ENCODE measurements around the gene ROR1.
"Not testable (repeated sequence)": the region's sequence is repeated elsewhere in the genome, so short reads cannot be mapped to it uniquely, and the experiment has no call there.

The ROR1 gene

DNA sequence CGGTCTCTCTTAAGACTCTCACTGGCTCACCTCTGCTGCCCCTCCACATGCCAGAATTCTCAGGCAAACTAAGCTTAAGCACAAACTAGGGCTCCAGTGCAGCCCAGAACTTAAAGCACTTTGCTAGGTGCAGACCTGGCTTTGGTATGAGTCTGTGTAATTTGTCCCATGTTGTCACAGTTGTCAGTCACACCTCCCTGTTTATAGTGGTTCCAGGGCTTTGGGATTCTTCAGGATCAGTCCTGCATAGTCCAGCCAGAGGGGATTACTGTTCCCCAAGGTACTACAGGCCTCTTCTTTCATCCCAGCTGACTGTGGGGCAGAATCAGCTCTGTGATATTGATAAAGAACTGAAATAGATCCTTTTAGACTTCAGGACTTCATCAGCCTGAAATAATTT lies 324.6 kb downstream of the ROR1 start:
- H3K27ac ChIP-seq (ENCODE audit: low read length), result no peak overlapping the region
- H3K4me3 ChIP-seq (ENCODE audit: low read length in 2 of 2), result no peak overlapping the region
- H3K9ac ChIP-seq (ENCODE audit: low read length in 2 of 2), result no peak overlapping the region

DNA sequence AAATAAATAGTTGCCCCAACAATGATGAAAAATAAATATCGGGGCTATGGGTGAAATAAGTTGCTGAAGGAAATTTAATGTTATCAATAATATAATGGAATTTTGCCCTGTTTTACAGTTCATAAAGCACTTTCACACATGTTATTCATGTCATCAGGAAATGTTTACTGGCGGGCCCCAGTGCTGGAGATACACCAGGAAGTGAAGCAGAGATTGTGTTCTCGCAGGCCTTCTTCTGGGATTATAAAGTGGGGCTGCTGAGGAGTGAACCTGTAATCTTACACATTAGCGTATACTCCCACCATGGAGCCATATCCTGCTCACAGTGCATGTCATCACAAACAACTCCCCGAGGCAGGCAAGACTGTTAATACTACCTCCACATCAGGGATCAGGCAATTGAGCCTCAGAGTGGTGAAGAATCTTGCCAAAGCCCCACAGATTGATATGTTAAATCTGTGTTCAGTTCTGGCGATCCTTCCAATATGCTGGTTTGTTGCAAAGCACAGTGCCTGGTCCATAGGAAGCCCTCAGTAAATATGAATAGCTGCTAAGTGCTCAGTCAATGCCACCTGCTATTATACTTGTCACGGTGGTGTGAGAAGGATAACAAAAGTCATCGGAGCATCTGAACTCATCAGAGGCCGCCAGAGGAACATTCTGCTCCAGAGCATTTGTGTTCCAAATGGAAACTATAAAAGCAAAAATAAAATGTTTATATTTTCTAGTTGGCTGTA lies 325.2 kb downstream of the ROR1 start:
- Histone ChIP-seq H3K9ac (ENCODE audit: low read length in 2 of 2) (no peak overlapping the region), H3K4me1 (ENCODE audit: control insufficient read depth, insufficient read depth, low read length) (no peaks in the 10 kb centered on the region), H3K4me3 (ENCODE audit: low read length in 2 of 2) (no peak overlapping the region), H3K27ac (ENCODE audit: low read length) (no peak overlapping the region), H3K36me3 (ENCODE audit: control insufficient read depth in 2 of 2, insufficient read depth in 2 of 2, low read length in 2 of 2) (peaks cover 0 to 3% of the 10 kb centered on the region in 2 donors), H3K27me3 (ENCODE audit: control insufficient read depth in 1 of 2, insufficient read depth in 2 of 2, low read length in 2 of 2) (no peaks in the 10 kb centered on the region), H3K9me3 (ENCODE audit: control insufficient read depth in 2 of 2, low read length in 2 of 2) (no peaks in the 10 kb centered on the region)

More for the DNA sequence above, 324.6 kb downstream of the ROR1 start:
- H3K9me3 ChIP-seq (ENCODE audit: control insufficient read depth in 2 of 2, low read length in 2 of 2), result no peaks in the 10 kb centered on the region
- peaks cover 0 to 3% of the 10 kb centered on the region in 2 donors for H3K36me3 ChIP-seq (ENCODE audit: control insufficient read depth in 2 of 2, insufficient read depth in 2 of 2, low read length in 2 of 2)
- no peaks in the 10 kb centered on the region for H3K4me1 ChIP-seq (ENCODE audit: control insufficient read depth, insufficient read depth, low read length)
- H3K27me3 ChIP-seq (ENCODE audit: control insufficient read depth in 1 of 2, insufficient read depth in 2 of 2, low read length in 2 of 2), result no peaks in the 10 kb centered on the region

DNA sequence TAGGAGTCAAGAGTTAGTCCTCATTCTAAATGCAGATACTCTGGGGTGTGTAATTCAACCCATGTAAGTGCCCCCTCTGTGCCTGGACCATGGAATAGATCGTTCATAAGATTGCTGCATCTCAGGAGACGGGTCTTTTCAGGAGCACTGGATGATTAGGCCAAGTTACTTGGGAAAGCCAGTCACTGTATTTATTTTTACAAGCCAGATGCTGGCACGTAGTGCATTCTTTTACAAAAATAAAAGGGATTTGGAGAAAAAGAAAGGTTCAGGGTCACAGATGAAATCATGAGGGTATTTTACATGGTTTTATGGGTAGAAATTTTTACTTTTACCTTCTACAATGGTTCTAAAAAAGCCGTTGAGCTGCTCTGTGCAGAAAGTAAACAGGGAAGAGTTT lies 327.0 kb downstream of the ROR1 start:
- Histone ChIP-seq H3K9ac (ENCODE audit: low read length in 2 of 2) (no peak overlapping the region), H3K27ac (ENCODE audit: low read length) (no peak overlapping the region), H3K4me1 (ENCODE audit: control insufficient read depth, insufficient read depth, low read length) (no peaks in the 10 kb centered on the region), H3K36me3 (ENCODE audit: control insufficient read depth in 2 of 2, insufficient read depth in 2 of 2, low read length in 2 of 2) (peaks cover 0 to 3% of the 10 kb centered on the region in 2 donors), H3K9me3 (ENCODE audit: control insufficient read depth in 2 of 2, low read length in 2 of 2) (no peaks in the 10 kb centered on the region), H3K27me3 (ENCODE audit: control insufficient read depth in 1 of 2, insufficient read depth in 2 of 2, low read length in 2 of 2) (no peaks in the 10 kb centered on the region), H3K4me3 (ENCODE audit: low read length in 2 of 2) (no peak overlapping the region)

DNA sequence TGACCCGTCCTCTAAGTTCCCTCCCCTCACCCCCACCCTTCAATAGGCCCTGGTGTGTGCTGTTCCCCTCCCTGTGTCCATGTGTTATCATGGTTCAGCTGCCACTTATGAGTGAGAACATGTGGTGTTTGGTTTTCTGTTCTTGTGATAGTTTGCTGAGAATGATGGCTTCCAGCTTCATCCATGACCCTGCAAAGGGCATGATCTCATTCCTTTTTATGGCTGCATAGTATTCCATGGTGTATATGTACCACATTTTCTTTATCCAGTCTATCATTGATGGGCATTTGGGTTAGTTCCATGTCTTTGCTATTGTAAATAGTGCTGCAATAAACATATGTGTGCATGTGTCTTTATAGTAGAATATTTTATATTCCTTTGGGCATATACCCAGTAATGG lies 330.8 kb downstream of the ROR1 start:
- H3K27me3 ChIP-seq (ENCODE audit: control insufficient read depth in 1 of 2, insufficient read depth in 2 of 2, low read length in 2 of 2); H3K36me3 ChIP-seq (ENCODE audit: control insufficient read depth in 2 of 2, insufficient read depth in 2 of 2, low read length in 2 of 2); H3K27ac ChIP-seq (ENCODE audit: low read length); H3K4me1 ChIP-seq (ENCODE audit: control insufficient read depth, insufficient read depth, low read length); H3K9me3 ChIP-seq (ENCODE audit: control insufficient read depth in 2 of 2, low read length in 2 of 2); H3K9ac ChIP-seq (ENCODE audit: low read length in 2 of 2); H3K4me3 ChIP-seq (ENCODE audit: low read length in 2 of 2): not testable (repeated sequence)

DNA sequence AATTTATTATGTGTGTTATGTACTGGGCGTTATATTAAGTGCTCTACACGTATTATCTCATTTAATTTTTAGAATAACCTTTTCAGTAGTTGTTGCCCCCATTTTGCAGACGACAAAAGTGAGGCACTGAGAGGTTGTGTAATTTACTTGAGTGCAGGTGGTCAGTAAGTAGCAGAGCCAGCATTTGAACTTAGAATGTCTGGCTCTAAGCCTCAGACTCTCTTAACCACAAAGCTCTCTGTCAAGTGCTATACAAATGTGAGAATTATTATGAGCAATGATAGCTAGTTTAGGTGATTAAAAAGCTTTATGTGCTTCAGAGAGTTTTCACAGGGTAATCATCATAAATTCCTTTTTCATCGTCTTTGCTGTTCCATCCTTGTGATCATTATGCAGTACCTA lies 333.3 kb downstream of the ROR1 start:
- peaks cover 3% of the 10 kb centered on the region for H3K4me1 ChIP-seq (ENCODE audit: control insufficient read depth, insufficient read depth, low read length)
- no peak overlapping the region for H3K27ac ChIP-seq (ENCODE audit: low read length)
- H3K27me3 ChIP-seq (ENCODE audit: control insufficient read depth in 1 of 2, insufficient read depth in 2 of 2, low read length in 2 of 2), result no peaks in the 10 kb centered on the region

DNA sequence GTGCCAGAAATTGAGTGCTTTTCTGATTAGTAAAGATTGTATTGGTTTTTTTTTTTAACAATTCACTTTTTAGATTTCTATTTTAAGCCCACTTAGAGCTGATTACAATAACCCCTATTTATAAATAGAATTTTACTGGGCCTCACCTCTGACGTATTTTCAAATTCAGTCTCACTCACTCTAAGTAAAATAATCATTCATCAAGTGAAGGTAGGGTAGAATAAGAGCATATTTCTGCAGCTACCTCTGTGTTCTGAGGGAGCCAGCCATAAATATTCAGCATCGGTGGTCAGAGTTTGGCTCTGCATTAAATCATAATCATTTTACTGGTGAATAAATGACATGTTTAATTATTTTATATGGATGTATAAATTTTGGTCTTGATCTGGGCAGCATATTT lies 333.8 kb downstream of the ROR1 start:
- Histone ChIP-seq H3K9me3 (ENCODE audit: control insufficient read depth in 2 of 2, low read length in 2 of 2) (no peaks in the 10 kb centered on the region), H3K36me3 (ENCODE audit: control insufficient read depth in 2 of 2, insufficient read depth in 2 of 2, low read length in 2 of 2) (no peaks in the 10 kb centered on the region), H3K27ac (ENCODE audit: low read length) (no peak overlapping the region), H3K4me3 (ENCODE audit: low read length in 2 of 2) (no peak overlapping the region), H3K9ac (ENCODE audit: low read length in 2 of 2) (no peak overlapping the region), H3K27me3 (ENCODE audit: control insufficient read depth in 1 of 2, insufficient read depth in 2 of 2, low read length in 2 of 2) (no peaks in the 10 kb centered on the region), H3K4me1 (ENCODE audit: control insufficient read depth, insufficient read depth, low read length) (peaks cover 3% of the 10 kb centered on the region)

More for the DNA sequence above, 333.3 kb downstream of the ROR1 start:
- Histone ChIP-seq H3K4me3 (ENCODE audit: low read length in 2 of 2) (no peak overlapping the region), H3K9me3 (ENCODE audit: control insufficient read depth in 2 of 2, low read length in 2 of 2) (no peaks in the 10 kb centered on the region), H3K36me3 (ENCODE audit: control insufficient read depth in 2 of 2, insufficient read depth in 2 of 2, low read length in 2 of 2) (no peaks in the 10 kb centered on the region), H3K9ac (ENCODE audit: low read length in 2 of 2) (no peak overlapping the region)

DNA sequence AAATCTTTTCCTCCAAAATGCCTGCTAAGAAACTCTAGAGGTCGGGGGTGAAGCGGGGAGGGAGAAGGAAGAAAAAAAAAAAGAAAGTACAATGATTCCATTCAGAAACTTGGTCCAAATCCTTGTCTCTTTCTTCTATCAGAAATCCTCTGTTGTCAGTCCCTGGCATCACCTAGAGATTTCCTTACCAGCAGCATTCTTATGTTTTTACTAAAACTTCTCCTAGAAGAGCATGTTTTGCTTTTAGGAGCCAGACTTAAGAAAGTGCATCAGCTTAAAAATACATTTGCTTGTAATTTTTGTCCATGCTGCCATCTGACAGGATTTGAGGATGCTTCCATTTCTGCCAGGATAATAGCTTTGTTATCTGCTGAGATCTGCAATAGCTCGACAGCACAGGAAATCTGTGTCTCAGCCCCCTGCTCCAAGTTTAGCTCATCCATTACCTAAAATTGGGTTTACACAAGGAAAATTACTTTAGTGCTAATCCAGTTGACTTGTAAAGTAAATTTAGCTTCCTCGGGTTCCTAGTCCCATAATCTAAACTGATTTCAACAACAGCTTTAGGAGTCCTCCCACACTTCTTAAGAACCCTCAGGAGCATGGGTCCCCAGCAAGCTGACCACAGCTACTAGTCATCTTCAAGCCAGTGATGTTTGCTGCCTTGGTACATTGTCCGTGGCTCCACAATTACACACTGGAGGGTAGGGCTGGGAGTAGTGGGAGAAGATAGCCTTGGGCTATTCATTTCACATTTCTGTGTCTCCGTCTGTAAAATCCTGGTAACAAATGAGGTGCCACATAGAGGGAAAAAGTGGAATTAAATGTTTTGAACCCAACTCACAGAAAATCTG lies 337.3 kb downstream of the ROR1 start:
- no peak overlapping the region for H3K4me3 ChIP-seq (ENCODE audit: low read length in 2 of 2)
- H3K27ac ChIP-seq (ENCODE audit: low read length), result no peak overlapping the region
- no peaks in the 10 kb centered on the region for H3K27me3 ChIP-seq (ENCODE audit: control insufficient read depth in 1 of 2, insufficient read depth in 2 of 2, low read length in 2 of 2)
- H3K4me1 ChIP-seq (ENCODE audit: control insufficient read depth, insufficient read depth, low read length), result peaks cover 3% of the 10 kb centered on the region
- no peaks in the 10 kb centered on the region for H3K9me3 ChIP-seq (ENCODE audit: control insufficient read depth in 2 of 2, low read length in 2 of 2)
- H3K36me3 ChIP-seq (ENCODE audit: control insufficient read depth in 2 of 2, insufficient read depth in 2 of 2, low read length in 2 of 2), result no peaks in the 10 kb centered on the region
- H3K9ac ChIP-seq (ENCODE audit: low read length in 2 of 2), result no peak overlapping the region

DNA sequence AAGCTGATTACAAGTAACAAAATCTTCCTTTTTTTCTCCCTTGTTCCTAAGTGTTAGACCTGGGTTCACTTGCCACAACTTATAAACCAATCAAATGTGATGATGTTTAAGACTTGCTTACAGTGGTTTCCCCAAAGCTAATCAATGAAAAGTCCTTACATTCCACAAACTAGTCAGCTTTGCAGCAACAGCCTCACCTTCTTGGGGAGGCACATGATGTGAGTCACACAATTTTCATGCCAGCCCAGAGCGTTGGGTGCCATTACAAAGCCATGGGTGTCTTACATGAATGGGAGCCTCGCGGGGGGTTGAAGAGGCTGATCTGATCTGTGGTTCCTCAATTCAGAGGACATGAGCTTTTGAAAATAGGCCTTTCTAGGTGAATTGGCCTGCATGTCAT lies 338.0 kb downstream of the ROR1 start:
- Histone ChIP-seq H3K4me1 (ENCODE audit: control insufficient read depth, insufficient read depth, low read length) (peaks cover 3% of the 10 kb centered on the region), H3K9me3 (ENCODE audit: control insufficient read depth in 2 of 2, low read length in 2 of 2) (no peaks in the 10 kb centered on the region), H3K9ac (ENCODE audit: low read length in 2 of 2) (no peak overlapping the region), H3K27me3 (ENCODE audit: control insufficient read depth in 1 of 2, insufficient read depth in 2 of 2, low read length in 2 of 2) (no peaks in the 10 kb centered on the region), H3K4me3 (ENCODE audit: low read length in 2 of 2) (no peak overlapping the region), H3K27ac (ENCODE audit: low read length) (no peak overlapping the region), H3K36me3 (ENCODE audit: control insufficient read depth in 2 of 2, insufficient read depth in 2 of 2, low read length in 2 of 2) (no peaks in the 10 kb centered on the region)

DNA sequence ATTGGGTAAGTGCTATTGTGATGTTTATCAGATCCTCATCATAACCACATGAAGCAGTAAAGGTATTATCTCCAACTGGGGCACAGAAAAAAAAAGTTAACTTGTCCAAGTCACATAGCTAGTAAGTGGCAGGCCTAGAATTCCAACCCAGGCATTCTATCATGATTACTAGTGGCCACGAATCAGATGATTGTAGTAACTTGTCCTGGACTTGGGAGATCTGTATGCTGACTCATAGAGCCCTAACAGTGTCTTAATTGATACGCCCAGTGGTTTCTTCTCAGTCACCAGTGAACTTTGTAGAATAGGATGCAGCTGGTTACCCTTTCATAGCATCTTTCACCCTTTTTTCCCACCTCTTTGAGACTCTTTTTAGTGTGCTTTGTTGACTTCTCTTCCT lies 338.5 kb downstream of the ROR1 start:
- H3K4me1 ChIP-seq (ENCODE audit: control insufficient read depth, insufficient read depth, low read length), result peaks cover 3% of the 10 kb centered on the region
- H3K27ac ChIP-seq (ENCODE audit: low read length), result no peak overlapping the region
- no peaks in the 10 kb centered on the region for H3K9me3 ChIP-seq (ENCODE audit: control insufficient read depth in 2 of 2, low read length in 2 of 2)

DNA sequence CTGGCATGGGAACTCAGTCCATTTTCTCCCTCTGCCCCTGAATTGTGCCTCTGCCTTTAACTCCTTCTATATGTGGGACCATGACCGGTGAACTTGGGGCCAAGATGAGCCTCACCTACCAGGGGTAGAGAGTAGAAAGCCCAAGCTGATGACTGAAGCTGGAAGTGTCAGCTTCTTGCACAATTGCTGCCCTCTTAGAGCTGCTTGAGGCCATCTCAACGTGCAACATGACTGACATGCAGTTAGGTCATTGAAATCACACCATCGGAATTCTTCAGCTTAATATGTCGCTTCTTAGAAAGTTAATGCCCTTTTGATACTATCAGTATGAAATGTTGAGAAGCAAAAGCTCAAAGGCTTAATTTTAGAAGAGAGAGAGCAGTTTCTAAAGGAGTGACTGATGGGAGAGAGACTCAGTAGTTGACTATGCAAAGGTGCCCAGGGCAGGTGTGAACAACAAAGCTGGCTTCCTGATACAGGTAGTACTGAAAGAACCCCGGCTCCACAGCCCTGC lies 340.3 kb downstream of the ROR1 start:
- Histone ChIP-seq H3K9ac (ENCODE audit: low read length in 2 of 2) (no peak overlapping the region), H3K4me1 (ENCODE audit: control insufficient read depth, insufficient read depth, low read length) (no peaks in the 10 kb centered on the region), H3K9me3 (ENCODE audit: control insufficient read depth in 2 of 2, low read length in 2 of 2) (no peaks in the 10 kb centered on the region), H3K27ac (ENCODE audit: low read length) (no peak overlapping the region), H3K36me3 (ENCODE audit: control insufficient read depth in 2 of 2, insufficient read depth in 2 of 2, low read length in 2 of 2) (no peaks in the 10 kb centered on the region), H3K27me3 (ENCODE audit: control insufficient read depth in 1 of 2, insufficient read depth in 2 of 2, low read length in 2 of 2) (no peaks in the 10 kb centered on the region), H3K4me3 (ENCODE audit: low read length in 2 of 2) (no peak overlapping the region)

More for the DNA sequence above, 338.5 kb downstream of the ROR1 start:
- H3K9ac ChIP-seq (ENCODE audit: low read length in 2 of 2), result no peak overlapping the region
- H3K27me3 ChIP-seq (ENCODE audit: control insufficient read depth in 1 of 2, insufficient read depth in 2 of 2, low read length in 2 of 2), result no peaks in the 10 kb centered on the region
- H3K36me3 ChIP-seq (ENCODE audit: control insufficient read depth in 2 of 2, insufficient read depth in 2 of 2, low read length in 2 of 2), result no peaks in the 10 kb centered on the region
- H3K4me3 ChIP-seq (ENCODE audit: low read length in 2 of 2), result no peak overlapping the region

DNA sequence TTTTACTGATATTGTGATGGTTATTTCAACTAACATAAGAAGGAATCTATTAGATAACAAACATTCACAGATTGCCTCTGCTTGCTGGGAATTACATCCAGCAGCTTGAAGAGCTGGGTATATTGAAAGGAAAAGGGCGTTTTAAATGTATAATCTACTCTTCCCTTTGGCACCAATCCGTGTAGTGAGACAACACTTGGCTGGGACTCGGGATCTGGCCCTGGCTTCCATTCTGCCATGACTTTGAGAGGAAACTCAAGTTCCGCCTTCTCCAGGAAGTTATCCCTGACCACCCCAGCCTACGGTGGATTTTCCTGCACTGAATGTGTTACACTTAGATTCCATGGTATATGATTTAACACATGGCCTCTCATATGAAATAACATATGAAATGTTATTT lies 342.7 kb downstream of the ROR1 start:
- H3K9me3 ChIP-seq (ENCODE audit: control insufficient read depth in 2 of 2, low read length in 2 of 2), result no peaks in the 10 kb centered on the region
- no peak overlapping the region for H3K9ac ChIP-seq (ENCODE audit: low read length in 2 of 2)
- H3K36me3 ChIP-seq (ENCODE audit: control insufficient read depth in 2 of 2, insufficient read depth in 2 of 2, low read length in 2 of 2), result no peaks in the 10 kb centered on the region
- no peaks in the 10 kb centered on the region for H3K27me3 ChIP-seq (ENCODE audit: control insufficient read depth in 1 of 2, insufficient read depth in 2 of 2, low read length in 2 of 2)
- H3K27ac ChIP-seq (ENCODE audit: low read length), result no peak overlapping the region
- no peak overlapping the region for H3K4me3 ChIP-seq (ENCODE audit: low read length in 2 of 2)
- no peaks in the 10 kb centered on the region for H3K4me1 ChIP-seq (ENCODE audit: control insufficient read depth, insufficient read depth, low read length)

Data from stomach smooth muscle (tissue), 2 donors.